ENCODE measurements around the gene TMEM72. TPM values are rescaled to one million over a fixed set of nuclear protein-coding genes. Genes with fewer than 3 reads are reported as not detected.

The TMEM72 gene
- total RNA-seq, 1 donor from 2014 or later = not detected

GRCh38 chr10:44931621-44932516 lies 20.7 kb downstream of the TMEM72 start:
- Mint-ChIP-seq H3K36me3 (ENCODE audit: low read depth, unreplicated experiment) (peaks cover 8% of the 10 kb centered on the region), H3K27me3 (ENCODE audit: unreplicated experiment) (peaks cover 2% of the 10 kb centered on the region)

DNA sequence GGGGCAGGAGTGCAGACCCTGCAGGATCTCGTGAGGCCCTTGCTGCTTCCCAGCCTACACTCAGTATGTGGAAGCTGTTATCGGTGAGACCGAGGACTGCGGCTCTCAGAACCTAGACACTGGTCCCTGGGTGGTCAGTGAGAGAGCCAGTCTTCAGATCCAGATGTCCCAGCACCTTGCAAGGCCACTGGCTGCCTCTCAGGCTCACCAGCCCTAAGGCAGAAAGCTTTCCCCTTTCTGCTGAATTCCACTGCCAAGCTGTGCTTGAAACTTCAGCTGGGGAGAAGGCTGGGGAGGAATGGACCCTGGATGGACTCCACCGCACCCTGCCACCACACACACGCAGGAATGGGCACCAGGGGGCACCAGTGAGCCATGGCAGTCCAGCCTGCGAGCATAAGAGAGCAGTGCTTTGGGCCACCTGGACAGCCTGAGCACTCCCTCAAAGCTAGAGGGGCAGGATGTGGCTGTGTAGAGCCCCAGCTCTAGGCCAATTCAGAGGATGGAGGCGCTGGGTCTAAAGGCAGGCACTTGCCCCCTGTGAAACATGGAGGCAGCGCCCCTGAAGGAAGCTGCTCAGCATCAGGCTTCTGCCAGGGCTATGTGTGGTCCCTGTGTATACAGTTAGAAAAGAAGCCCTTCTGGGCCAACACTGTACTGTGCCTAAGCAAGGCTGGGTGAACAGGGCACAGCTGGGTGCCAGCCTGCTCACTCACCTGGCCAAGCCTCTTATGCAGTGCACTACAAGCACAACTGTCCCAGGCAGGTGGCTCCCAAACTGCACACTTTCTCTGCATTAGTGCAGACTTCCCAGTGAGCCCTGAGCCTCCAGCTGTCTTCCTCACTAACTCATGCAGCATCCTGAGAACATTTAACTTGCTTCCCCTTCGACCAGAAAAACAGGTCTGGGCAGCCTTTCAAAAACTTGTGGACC lies 21.6 kb downstream of the TMEM72 start:
- peaks cover 2% of the 10 kb centered on the region for H3K27me3 Mint-ChIP-seq (ENCODE audit: unreplicated experiment)
- DNase-seq (ENCODE audit: low spot score) = peak; percentile 97
- H3K4me3 Mint-ChIP-seq (ENCODE audit: unreplicated experiment) = no peak overlapping the region
- TF ChIP-seq, protein P1, sequence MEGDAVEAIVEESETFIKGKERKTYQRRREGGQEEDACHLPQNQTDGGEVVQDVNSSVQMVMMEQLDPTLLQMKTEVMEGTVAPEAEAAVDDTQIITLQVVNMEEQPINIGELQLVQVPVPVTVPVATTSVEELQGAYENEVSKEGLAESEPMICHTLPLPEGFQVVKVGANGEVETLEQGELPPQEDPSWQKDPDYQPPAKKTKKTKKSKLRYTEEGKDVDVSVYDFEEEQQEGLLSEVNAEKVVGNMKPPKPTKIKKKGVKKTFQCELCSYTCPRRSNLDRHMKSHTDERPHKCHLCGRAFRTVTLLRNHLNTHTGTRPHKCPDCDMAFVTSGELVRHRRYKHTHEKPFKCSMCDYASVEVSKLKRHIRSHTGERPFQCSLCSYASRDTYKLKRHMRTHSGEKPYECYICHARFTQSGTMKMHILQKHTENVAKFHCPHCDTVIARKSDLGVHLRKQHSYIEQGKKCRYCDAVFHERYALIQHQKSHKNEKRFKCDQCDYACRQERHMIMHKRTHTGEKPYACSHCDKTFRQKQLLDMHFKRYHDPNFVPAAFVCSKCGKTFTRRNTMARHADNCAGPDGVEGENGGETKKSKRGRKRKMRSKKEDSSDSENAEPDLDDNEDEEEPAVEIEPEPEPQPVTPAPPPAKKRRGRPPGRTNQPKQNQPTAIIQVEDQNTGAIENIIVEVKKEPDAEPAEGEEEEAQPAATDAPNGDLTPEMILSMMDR (IDR thresholded peaks at IDR 0.05; ENCODE audit: unreplicated experiment) = peak; percentile 87
- peaks cover 8% of the 10 kb centered on the region for H3K36me3 Mint-ChIP-seq (ENCODE audit: low read depth, unreplicated experiment)
- no peak overlapping the region for H3K27ac Mint-ChIP-seq (ENCODE audit: unreplicated experiment)
- peaks cover 5% of the 10 kb centered on the region for H3K4me1 Mint-ChIP-seq (ENCODE audit: unreplicated experiment)
- H3K9me3 Mint-ChIP-seq (ENCODE audit: unreplicated experiment) = no peaks in the 10 kb centered on the region

More at GRCh38 chr10:44931621-44932516, 20.7 kb downstream of the TMEM72 start:
- H3K9me3 Mint-ChIP-seq (ENCODE audit: unreplicated experiment) = no peaks in the 10 kb centered on the region
- TF ChIP-seq, protein P1 (IDR thresholded peaks at IDR 0.05; ENCODE audit: unreplicated experiment) = no peak
- peaks cover 5% of the 10 kb centered on the region for H3K4me1 Mint-ChIP-seq (ENCODE audit: unreplicated experiment)
- no peak overlapping the region for H3K4me3 Mint-ChIP-seq (ENCODE audit: unreplicated experiment)
- no peak for DNase-seq (ENCODE audit: low spot score)
- H3K27ac Mint-ChIP-seq (ENCODE audit: unreplicated experiment) = no peak overlapping the region

DNA sequence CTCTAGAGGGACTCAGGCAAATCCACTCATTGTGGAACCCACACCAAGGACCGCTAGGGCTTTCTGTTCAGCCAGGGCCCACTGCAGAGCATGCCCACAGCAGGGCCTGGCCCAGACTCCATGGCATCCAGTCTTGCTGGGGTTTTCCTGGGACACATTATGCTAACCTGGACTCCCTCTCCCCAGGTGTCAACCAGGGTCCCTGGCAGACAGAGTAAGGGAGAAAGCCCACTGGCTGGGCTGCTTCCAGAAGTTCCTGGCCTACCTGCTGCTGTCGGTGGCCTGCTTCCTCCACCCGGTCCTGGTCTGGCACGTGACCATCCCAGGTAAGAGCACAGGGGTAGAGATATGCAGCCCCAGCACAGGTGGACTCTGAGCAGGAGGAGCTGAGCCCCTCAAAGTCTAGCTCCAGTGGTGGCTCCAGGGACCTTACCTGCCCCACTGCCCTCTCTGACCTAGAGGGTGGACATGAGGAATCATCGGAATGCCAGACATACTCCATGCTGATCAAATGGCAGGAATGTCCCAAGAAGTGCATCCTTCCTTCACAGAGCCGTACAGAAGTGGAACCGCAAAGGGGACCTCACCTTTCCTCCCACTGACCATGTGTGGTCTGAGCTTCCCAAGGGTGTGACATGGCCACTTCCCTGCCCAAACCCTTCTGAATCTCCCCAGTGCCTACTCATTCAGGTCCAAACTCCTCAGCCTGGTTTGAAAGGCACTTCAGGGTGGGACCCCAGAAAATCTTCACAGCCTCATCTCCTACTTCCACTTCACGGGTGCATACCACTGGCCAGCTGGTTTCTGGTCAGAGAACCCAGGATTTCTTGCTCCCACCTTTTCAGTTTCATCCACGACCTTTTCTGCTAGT lies 22.5 kb downstream of the TMEM72 start:
- DNase-seq (ENCODE audit: low spot score) = no peak
- Mint-ChIP-seq H3K27me3 (ENCODE audit: unreplicated experiment) (peaks cover 2% of the 10 kb centered on the region), H3K4me3 (ENCODE audit: unreplicated experiment) (no peak overlapping the region), H3K27ac (ENCODE audit: unreplicated experiment) (no peak overlapping the region), H3K4me1 (ENCODE audit: unreplicated experiment) (peaks cover 5% of the 10 kb centered on the region), H3K9me3 (ENCODE audit: unreplicated experiment) (no peaks in the 10 kb centered on the region), H3K36me3 (ENCODE audit: low read depth, unreplicated experiment) (peaks cover 4% of the 10 kb centered on the region)
- TF ChIP-seq, protein P1 (IDR thresholded peaks at IDR 0.05; ENCODE audit: unreplicated experiment) = no peak

- no peak overlapping the region for H3K4me3 Mint-ChIP-seq (ENCODE audit: unreplicated experiment)
- H3K9me3 Mint-ChIP-seq (ENCODE audit: unreplicated experiment) = no peaks in the 10 kb centered on the region
- TF ChIP-seq, protein P1 (IDR thresholded peaks at IDR 0.05; ENCODE audit: unreplicated experiment) = no peak
- H3K27me3 Mint-ChIP-seq (ENCODE audit: unreplicated experiment) = peaks cover 2% of the 10 kb centered on the region
- no peak for DNase-seq (ENCODE audit: low spot score)
- peaks cover 5% of the 10 kb centered on the region for H3K4me1 Mint-ChIP-seq (ENCODE audit: unreplicated experiment)
- H3K36me3 Mint-ChIP-seq (ENCODE audit: low read depth, unreplicated experiment) = peaks cover 4% of the 10 kb centered on the region
- no peak overlapping the region for H3K27ac Mint-ChIP-seq (ENCODE audit: unreplicated experiment)
Measured at GRCh38 chr10:44934416-44935200, 23.5 kb downstream of the TMEM72 start.
